ENCODE data around the gene TENM4.

Gene TENM4

DNA sequence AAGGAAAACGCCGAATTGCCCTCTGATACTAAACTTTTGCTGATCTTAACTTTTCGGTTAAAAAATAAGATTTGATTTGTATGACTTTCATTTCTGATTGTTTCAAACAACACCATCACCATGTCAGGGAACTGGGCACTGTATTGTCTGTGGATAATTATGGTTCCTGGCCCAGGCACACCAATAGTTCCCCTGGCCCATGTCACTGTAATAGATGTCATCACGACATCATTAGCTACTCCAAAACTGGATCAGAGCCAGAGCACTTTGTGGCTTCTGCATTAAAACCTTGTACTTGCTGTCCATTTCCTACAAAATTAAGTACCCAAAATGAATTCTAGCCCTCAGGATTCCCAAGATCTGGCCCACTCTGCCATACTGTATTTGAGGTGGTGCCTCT is 746.7 kb downstream of the TENM4 start:
- DNase-seq (ENCODE audit: low read depth) = no peak

DNA sequence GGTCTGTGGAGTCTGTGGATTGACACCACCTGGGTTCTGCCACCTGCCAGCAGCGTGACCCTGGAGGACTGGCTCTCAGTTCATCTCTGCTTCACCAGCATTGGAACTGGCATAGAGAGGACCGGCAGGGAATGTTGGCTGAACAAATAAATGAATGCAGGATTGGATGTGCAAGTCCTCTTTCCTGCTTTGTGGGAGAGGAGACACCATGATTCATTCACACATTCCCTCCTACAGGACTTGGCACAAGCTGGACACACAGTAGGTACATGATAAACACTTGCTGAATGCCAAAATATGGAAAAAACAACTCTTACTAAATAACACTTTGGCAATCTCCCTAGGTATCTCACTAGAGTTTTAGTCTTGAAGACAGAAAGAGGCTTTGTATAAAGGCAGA is 749.6 kb downstream of the TENM4 start:
- DNase-seq (ENCODE audit: low read depth) = no peak

DNA sequence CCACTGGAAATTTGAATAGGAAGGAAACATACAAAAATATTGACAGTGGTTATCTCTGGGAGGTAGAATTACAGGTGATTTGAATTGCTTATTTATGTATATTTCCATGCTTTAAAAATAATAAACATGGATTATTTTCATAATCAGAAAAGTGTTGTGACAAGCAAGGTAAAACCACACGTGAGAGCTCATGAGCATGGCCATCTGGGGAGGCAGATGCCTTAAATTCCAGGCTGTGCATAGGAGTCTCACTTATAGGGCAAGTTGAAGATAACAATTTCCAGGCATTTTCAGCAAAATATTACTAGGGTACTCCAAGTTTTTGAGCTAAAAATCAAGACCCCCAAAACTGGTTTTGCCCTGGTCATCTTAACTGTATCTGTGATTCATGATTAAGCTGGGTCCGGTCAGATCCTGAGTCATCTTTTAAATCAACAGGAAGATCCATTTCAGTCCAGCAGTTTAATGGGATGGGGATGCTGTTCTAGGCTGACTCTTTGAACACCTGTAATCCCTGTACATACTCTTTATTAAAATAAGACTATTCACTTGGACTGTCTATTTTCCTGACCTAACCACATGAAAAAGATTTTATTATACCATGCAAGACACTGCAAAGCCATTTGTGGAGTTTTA is 750.4 kb downstream of the TENM4 start:
- no peak for DNase-seq (ENCODE audit: low read depth)

DNA sequence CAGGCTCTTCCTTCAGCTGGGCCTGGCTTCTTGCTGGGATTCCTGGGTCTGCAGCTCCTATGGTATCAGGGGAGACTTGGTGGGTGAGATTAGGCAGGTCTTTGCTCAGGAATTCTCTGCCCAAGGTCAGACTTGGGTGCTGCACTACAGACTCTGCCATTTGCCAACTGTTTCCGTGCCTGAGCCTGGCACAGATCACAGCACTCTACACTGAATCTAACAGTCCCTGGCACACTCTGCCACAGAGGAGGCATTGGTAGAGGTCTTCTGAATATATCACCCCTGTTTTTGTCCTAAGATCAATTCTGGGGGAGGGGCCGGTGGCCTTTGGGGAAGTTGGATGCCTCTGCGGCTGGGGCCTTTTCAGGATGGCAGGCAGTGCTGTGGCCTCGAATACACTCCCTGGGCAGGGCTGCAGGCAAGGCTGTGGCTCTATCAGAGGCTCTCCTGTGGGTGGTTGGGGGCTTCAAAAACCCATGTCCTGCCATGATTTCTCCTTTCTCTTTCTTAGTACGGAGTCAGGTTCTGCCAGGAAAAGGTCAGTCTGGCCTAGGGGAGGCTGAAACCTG is 751.2 kb downstream of the TENM4 start:
- DNase-seq (ENCODE audit: low read depth) = no peak

DNA sequence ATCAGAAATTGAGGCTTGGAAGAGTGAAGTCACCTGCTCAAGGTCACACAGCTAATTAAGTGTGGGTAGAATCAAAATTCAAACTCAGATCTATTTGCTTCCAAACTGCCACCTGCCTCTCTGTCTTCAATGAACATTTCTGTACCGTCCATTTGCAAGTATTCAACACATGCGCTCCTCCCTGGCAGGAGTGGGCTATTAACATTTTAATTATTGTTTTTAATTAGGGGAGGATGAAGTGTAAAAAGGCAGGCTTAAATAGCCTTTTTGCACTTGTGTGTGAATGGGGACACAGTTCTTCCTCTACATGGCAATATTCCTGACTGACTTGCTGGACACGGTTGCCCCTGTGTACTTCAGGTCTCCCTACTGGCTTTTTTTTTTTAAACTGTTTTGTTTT is 751.7 kb downstream of the TENM4 start:
- DNase-seq (ENCODE audit: low read depth) = no peak

DNA sequence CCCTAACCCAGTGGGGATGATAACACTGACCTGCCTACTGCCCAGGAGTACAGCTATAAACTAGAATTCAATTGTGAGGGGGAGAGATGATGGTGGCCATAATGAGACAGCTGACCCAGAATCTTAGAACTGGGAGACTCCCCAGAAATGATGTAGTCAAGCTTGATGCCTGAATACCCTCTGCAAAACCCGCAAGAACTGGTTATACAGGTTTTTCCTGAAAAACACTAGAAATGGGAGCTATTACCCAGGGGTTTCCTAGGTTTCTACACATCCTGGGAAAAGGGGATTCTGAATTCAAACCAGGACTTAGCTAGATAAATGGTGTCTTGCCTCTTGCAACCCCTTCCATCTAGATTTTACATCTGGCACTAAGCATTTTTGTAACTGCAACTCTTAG is 752.4 kb downstream of the TENM4 start:
- DNase-seq (ENCODE audit: low read depth) = no peak

DNA sequence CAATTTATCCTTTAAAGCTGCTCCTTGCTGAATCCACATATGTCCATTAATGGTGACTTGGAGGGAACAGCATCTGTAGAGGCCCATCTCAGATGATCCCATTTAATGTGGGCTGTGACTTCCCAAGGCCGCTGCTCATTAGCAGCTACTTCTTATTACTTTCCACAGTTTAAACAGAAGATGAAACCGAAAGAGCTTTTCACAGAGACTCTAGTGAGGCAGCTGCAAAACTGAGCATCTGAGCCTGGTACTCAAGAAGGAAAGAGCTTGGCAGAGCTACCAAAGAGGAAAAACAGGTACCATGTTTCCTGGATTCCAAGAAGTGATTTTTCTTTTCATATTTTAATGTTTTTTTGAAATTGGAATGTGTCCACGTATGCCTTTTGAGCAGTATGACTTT is 755.7 kb downstream of the TENM4 start:
- DNase-seq (ENCODE audit: low read depth) = no peak

DNA sequence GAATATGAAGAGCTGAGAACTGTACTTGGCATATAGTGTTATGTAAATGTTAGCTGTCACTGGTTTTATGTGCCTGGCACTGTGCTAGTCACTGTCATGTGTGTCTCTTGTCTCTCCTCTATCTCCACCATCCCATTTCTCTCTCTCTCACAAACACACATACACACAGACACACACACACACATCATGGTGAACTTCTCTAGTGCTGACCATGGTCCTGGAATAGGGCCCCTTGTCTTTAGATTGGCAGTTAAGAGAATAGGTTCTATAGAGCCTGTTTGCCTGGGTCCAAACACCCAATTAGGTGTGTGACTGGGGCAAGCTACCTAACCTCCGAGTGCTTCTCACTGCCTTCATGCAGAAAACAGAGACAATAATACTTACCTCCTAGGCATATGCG is 756.5 kb downstream of the TENM4 start:
- DNase-seq (ENCODE audit: low read depth) = no peak

DNA sequence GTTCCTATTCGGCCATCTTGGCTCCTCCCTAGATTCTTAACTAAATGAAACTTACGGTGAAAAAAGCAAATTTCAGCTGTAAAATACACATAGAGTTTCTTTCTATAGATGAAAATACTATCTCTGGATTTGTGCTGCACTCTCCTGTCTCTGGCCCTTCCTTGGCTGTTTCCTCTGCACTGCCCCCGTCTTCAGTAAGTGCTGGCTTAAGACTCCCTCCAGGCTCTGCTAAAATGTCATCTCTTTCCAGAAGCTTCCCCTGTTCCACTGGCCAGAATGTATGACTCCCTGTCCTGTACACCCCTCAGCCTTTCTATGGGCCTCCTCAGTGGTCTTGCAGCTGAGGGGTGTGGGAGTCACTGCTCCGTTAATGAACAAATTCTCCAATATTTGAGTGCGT is 757.1 kb downstream of the TENM4 start:
- DNase-seq (ENCODE audit: low read depth) = no peak

DNA sequence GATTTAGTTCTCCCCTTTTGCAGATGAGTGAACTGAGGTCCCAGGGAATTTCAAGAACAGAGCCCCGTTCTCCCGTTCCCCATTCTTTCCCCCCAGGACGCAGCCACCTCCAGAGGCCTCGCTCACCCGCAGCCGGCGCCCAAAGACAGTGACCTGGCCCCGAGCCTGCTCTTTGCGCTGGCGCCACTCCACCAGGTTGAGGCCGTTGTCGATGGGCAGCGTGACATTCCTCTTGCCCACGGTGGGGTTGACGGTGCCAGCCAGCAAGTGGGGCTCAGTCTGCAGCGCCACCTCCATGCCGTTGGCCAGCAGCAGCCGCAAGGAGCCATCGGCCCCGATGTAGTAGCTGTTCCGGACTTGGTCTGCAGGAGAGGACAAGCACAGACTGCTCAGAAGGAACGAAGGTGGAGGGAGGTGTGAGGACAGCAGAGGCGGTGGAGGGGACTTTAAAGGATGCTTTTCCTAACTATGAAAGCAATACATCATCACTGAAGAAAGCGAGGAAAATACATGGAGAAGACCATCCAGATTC is 764.7 kb downstream of the TENM4 start:
- DNase-seq (ENCODE audit: low read depth) = no peak

DNA sequence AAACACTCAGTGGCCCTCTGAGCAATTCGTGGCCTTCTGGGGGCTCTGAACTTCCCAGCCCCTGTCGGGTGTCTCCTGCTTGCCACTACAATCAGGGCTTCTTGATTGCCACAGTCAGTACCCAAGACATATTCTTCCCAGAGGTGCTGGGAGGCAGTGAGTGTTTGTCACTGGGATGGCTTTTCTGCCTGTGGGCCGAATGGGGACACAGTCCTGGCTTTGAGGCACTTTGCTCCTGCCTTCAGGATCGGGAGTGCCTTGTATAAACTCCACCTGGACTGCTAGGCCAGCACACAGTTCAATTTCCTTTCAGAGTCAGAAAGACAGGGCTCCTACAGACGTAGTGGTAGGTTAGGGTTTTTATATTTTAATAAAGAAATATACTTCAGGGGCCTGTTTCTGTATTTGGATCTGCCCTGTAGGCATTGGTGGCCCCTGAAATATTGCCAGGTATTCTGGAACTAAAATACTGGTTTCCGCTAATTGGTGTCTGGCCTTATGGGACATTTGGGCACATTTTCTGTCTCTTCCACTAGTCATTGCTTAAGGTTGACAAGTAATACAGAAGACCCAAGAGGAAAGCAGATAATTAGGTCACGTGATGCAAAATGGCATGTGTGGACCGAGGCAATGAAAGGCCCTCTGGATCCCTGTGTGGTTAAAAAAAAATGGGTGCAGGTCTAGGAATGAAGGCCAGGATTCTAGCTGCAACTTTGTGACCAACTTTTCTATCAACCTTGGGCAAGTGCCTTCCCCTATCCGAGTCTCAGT is 767.8 kb downstream of the TENM4 start:
- DNase-seq (ENCODE audit: low read depth) = no peak

DNA sequence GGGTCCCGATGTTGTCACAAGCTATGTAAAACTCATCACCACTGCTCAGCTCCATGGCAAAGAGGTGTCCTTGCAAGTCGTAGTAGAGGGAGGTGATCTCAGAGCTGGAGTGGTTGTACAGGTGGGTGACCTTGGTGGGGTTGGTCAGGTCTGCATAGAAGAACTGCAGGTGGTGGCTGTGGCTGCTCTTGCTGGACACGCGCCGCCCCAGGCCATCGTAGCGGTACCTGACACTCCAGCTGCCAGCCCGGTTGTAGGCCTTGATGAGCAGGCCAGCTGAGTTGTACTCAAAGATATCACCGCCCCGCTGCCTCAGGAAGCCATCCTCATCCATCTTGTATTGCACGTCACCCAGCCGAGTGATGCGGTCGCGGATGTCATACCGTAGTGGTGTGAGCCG is 771.6 kb downstream of the TENM4 start:
- no peak for DNase-seq (ENCODE audit: low read depth)

DNA sequence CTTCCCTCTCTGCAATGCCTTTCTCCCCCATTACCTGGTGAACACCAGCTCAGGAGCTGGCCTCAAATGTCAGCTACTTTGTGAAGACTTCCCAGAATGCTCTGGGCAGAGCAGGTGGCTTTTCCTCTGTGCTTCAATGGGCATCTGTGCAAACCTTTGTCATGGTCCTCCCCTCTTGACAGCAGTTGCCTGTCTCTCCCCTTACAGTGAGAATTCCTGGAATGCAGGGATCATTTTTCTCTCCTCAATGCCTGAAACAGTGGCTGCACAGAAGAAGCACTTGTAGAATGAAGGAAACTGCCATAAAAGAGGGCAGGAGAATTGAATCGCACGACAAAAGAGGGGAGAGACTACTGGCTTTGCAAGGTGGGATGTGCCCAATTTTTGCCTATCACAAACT is 773.4 kb downstream of the TENM4 start:
- DNase-seq (ENCODE audit: low read depth) = no peak

DNA sequence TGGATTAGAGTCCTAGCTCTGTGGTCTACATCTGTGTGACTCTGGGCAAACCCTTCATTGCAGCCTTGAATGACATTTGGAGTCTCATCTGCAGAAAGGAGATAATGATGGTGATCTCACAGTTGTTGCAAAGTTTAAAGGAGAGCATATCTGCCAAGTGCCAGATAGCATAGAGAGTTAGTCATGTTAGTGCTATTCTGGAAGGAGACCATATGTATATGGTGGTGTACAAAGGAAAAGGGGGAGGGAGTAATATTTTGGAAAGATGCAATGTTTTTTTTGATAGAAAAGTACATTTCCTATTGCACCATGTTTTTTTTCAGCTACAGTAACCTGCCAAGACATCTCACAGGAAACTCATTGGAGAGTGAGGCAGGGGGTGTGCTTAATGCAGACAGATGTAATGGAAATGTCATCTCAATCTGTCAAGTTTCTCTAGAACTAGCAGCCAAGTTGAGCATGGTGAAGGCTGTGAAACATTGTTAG is 774.1 kb downstream of the TENM4 start:
- no peak for DNase-seq (ENCODE audit: low read depth)

DNA sequence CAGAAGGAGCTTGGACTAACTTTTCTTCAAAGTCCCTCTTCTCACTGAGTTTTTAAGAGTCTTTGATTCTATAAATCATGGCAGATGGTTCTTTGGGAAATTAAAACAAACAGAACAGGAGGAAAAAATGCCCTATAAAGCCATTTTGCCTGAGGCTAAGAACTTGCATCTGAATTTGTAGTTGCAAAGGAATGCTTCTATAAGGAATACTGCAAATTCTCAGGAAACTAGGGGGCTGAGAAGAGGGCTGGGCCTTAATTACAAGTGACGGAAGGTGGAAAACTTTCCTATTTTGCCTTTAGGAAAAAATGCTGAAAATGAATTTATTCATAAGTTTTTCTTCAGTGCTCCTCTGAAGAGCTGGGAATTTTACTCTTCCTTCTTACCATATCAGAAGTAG is 776.2 kb downstream of the TENM4 start:
- DNase-seq (ENCODE audit: low read depth) = no peak

DNA sequence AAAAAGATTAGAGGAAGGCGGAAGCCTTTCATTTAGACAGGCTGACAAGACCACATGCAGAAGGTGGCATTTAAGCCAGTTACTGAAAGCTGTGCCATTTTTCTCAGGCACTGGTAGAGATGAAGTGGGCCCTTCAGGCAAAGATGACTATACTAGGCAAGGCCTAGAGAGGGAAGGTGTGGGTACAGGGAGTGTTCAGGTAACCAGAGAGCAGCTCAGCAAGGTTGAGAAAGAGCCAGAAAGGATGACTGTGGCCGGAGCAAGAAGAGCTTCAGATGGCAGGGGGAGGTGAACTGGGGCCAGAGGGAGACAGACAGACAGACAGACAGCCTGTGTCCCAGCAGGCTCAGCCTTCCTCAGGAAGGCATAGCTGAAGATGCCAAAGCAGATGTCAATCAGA is 778.0 kb downstream of the TENM4 start:
- DNase-seq (ENCODE audit: low read depth) = no peak

DNA sequence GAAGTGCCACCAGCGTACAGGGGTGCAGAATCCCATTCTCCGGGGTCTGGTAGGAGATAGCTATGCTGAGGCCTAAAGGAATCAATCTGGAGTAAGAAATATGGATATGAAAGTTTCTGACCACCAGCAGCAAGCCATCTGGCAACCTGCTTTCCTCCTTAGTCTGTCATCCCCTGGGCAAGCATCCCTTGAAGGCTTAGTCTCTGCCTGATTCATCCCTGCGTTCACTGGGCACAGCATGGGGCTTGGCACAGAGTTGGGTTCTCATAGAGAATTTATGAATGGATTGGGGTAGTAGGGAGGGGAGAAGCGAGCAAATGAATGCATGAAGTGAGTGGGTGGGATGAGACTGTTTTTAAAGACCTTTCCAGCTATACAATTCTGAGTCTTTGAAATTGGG is 780.4 kb downstream of the TENM4 start:
- DNase-seq (ENCODE audit: low read depth) = no peak

DNA sequence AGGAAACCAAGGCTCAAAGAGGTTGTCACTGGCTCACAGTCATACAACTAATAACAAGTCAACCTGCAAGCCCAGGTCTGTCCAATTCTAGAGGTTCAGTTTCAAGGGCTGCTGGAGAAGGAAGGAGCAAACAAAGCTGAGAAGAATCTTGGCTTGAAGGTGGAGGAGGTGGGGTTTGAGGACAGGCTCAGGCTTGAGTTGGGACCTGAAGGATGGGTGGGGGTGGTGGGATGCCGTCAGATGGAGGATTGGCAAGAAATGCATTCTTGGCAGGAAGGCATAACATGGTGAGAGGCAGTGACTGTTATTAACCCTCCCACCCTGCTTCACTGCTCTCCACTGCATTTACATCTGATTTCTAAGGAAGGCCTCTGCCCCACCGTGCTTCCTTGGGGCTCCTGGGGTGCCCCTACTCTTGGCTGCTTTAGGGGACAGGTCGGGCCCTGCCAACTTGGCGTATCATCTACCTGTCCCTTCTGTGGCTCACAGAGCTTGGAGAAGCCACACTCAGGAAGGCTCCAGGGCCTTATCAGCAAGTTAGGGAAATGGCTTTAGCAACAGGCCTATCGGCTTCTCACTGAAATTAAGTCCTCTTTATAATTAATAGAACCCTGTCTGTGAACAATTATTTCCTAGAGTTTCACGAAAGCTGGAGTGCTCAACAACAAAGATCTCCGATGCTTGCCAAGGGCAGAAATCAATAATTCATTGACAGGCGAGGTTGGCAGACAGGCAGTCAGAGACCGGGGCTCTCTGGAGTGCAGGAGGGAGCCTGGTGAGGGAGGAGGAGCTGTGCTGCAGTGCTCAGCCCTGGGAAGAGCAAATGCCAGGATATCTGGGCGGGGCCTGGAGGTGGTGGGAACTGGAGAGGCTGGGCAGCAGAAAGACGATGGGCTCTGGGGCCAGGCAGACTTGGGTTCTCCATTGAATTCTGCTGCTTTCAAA is 781.2 kb downstream of the TENM4 start:
- DNase-seq (ENCODE audit: low read depth) = no peak

DNA sequence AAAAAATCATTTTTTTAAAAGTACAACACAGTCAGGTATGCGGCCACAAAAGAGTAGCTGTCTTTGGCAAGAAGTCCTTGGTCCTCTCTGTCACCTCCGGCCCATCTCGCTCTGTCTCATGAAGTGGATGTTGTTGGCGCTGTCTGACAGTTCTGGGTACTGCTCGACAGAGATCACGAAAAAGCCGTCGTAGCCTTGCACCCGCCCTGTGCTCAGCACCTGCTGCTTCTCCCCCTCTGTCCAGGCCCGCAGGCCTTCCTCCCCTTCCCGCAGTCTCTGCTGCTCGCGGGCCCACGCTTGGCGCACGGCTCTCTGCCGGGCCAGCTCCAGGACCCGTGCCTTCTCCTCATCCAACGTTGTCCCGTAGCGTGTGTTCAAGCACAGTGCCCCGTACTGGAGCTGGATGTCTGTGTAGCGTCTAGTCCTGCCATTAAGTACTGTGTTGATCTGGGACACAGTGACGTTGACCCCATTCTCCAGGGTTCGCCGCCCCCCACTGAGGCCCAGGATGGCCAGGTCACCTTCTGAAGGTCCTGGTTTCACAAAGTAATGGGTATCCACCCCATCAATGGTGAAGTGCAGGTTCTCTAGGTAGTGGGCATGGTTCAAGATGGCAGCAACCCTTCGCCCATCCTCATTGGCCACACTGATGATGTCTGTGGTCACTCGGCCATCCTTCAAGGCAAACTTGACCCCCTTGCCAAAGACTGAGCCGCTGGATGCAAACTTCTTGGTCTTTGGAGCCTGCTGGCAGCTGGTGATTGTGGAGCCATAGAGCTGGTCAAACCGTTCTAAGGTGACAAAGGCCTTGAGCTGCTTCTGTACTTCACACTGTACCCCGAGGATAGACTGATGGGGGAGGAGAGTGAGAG is 782.6 kb downstream of the TENM4 start:
- DNase-seq (ENCODE audit: low read depth) = no peak

DNA sequence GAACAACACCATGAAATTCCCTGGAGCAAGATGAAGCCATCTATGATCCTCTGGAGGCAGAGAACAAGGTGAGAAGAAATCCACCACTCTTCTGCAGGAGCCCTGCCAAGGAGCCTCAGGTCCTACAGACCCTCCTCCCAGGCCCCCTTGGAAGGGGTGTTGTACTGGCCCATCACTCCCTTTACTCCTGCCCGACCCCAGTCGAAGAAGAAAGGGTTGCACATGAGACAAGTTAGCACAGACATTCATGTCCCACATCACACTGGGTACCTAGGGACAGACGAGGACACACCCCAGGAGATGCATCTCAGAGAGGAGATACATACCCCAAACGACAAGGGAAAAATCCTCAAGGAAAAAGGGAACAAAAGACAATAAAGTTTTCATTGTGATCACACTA is 783.4 kb downstream of the TENM4 start:
- no peak for DNase-seq (ENCODE audit: low read depth)

DNA sequence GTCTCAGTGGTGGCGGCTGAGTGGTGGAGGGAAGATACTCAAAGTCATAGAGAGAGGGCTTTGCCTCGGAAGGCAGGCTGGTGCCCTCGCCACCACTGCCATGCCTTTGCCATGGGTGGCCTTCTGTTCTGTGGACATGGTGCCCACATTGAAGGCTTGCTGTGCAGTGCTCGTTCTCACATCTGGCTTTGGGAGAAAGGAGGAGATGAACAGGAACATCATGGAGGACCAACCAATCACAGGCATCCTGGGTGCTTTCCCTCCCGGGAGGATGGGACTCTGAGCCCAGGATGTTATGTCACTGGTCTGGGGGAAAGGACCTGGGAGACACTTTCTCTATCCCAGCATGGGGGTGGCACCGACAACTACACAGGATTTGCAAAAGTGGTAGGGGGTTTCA is 783.8 kb downstream of the TENM4 start:
- no peak for DNase-seq (ENCODE audit: low read depth)
